ENCODE results near the gene HDC. TPM values are rescaled to one million over a fixed set of nuclear protein-coding genes. Genes with fewer than 3 reads are reported as not detected.

The HDC gene
- total RNA-seq, 4 donors from 2014 or later = 2.4 to 10.0 (median 2.6) TPM; not detected in 1

- ATAC-seq (ENCODE audit: low FRiP score) = no peak
- TF ChIP-seq, protein P1, sequence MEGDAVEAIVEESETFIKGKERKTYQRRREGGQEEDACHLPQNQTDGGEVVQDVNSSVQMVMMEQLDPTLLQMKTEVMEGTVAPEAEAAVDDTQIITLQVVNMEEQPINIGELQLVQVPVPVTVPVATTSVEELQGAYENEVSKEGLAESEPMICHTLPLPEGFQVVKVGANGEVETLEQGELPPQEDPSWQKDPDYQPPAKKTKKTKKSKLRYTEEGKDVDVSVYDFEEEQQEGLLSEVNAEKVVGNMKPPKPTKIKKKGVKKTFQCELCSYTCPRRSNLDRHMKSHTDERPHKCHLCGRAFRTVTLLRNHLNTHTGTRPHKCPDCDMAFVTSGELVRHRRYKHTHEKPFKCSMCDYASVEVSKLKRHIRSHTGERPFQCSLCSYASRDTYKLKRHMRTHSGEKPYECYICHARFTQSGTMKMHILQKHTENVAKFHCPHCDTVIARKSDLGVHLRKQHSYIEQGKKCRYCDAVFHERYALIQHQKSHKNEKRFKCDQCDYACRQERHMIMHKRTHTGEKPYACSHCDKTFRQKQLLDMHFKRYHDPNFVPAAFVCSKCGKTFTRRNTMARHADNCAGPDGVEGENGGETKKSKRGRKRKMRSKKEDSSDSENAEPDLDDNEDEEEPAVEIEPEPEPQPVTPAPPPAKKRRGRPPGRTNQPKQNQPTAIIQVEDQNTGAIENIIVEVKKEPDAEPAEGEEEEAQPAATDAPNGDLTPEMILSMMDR (IDR thresholded peaks at IDR 0.05) = no peak
Observed at GRCh38 chr15:50241684-50242450, 23.7 kb downstream of the HDC start.

GRCh38 chr15:50238255-50238654 is 27.3 kb downstream of the HDC start:
- DNase-seq (ENCODE audit: low spot score) (no peak), ATAC-seq (ENCODE audit: low FRiP score) (no peak)
- TF ChIP-seq, protein P1 (IDR thresholded peaks at IDR 0.05) = no peak

More at GRCh38 chr15:50241684-50242450, 23.7 kb downstream of the HDC start:
- no peak for DNase-seq (ENCODE audit: low spot score)

- DNase-seq (ENCODE audit: low spot score) (no peak), ATAC-seq (ENCODE audit: low FRiP score) (no peak)
- TF ChIP-seq, protein P1 (IDR thresholded peaks at IDR 0.05) = no peak
Observed at GRCh38 chr15:50236433-50236832, 29.1 kb downstream of the HDC start.

GRCh38 chr15:50235794-50236193 is 29.7 kb downstream of the HDC start:
- ATAC-seq (ENCODE audit: low FRiP score) = no peak
- no peak for DNase-seq (ENCODE audit: low spot score)
- TF ChIP-seq, protein P1 (IDR thresholded peaks at IDR 0.05) = no peak

DNA sequence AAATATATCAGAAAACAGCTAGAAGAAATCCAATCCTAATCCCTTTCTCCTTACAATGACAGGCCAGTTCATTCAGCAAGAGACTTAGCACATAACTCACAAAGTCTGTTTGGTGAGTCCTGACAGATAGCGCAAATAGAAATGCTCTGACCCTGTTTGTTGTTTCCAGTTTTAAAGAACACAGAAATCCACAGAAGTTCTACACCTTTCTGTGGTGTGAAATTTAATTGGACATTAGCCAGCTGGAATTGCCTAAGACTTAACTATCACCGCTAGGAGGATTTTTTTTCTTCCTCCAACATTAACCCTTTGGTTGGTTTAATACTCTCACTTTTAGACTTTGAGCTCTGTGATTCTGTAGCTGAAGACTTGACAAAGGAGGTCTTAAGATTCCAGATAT is 30.8 kb downstream of the HDC start:
- TF ChIP-seq, protein P1 (IDR thresholded peaks at IDR 0.05) = no peak
- DNase-seq (ENCODE audit: low spot score) = no peak
- no peak for ATAC-seq (ENCODE audit: low FRiP score)

- TF ChIP-seq, protein P1 (IDR thresholded peaks at IDR 0.05) = no peak
- DNase-seq (ENCODE audit: low spot score) (no peak), ATAC-seq (ENCODE audit: low FRiP score) (no peak)
Observed at GRCh38 chr15:50233192-50233736, 32.3 kb downstream of the HDC start.

GRCh38 chr15:50232791-50233190 is 32.7 kb downstream of the HDC start:
- ATAC-seq (ENCODE audit: low FRiP score) = no peak
- TF ChIP-seq, protein P1 (IDR thresholded peaks at IDR 0.05) = no peak

More at GRCh38 chr15:50232791-50233190, 32.7 kb downstream of the HDC start:
- no peak for DNase-seq (ENCODE audit: low spot score)

Data from omental fat pad (tissue), 4 donors.